GM13977 (cell line): ENCODE data around the gene KLF12.

Experiments
- DNase-seq: peaks from one replicate; pipeline ENCODE4 v3.0.0; 2012; ENCODE audit warnings: low spot score
- CTCF ChIP-seq: IDR thresholded peaks from 2 replicates; pipeline ENCODE4 v1.5.1; 2012; ENCODE audit warnings: mild to moderate bottlenecking, control low read depth; ENCODE audit not compliant: insufficient read depth; ENCODE audit errors: extremely low read depth, missing control alignments
- in situ Hi-C: fragments of 300-500 bp; cut with MboI; formaldehyde crosslinking; loops from one replicate; pipeline ENCODE4 v1.12.0; 2022; ENCODE audit warnings: low sequenced_read_pairs, low pct_unique_long_range_greater_than_20kb, mixed read lengths, inconsistent platforms; ENCODE audit not compliant: unreplicated experiment

Gene KLF12

GRCh38 chr13:74132152-74132775, 1.9 kb downstream of the KLF12 start:
- no peak for TF ChIP-seq CTCF
- DNase-seq, result peak; percentile 13
- in situ Hi-C loops, result no loop called here

GRCh38 chr13:74131227-74131626, 3.0 kb downstream of the KLF12 start:
- DNase-seq, result no peak
- in situ Hi-C loops, result no loop called here
- TF ChIP-seq CTCF, result no peak

GRCh38 chr13:74129500-74130191, 4.6 kb downstream of the KLF12 start:
- in situ Hi-C loops, result no loop called here
- no peak for TF ChIP-seq CTCF
- DNase-seq, result no peak

- TF ChIP-seq CTCF, result no peak
- in situ Hi-C loops, result no loop called here
- DNase-seq, result no peak
These were observed 5.9 kb downstream of the KLF12 start for GRCh38 chr13:74128156-74128767.

- TF ChIP-seq CTCF, result no peak
- in situ Hi-C loops, result no loop called here
- DNase-seq, result no peak
These were observed 15.9 kb downstream of the KLF12 start for GRCh38 chr13:74118328-74118727.

GRCh38 chr13:74117207-74117705, 16.9 kb downstream of the KLF12 start:
- DNase-seq, result no peak
- TF ChIP-seq CTCF, result no peak
- in situ Hi-C loops, result no loop called here
